B cell (primary cell): ENCODE measurements around the gene ATOSB. TPM values are rescaled to one million over a fixed set of nuclear protein-coding genes. Genes with fewer than 3 reads are reported as not detected.

Experiments used
- ATAC-seq: fragments of 200-7000 bp; cut with Tn5 transposase; one replicate; pipeline ENCODE4 v1.10.0; 2021; ENCODE audit warnings: low read depth, mild to moderate bottlenecking, moderate number of reproducible peaks, moderate library complexity
- CTCF ChIA-PET: fragments of 350-600 bp; sonication (Branson Sonifier 250); formaldehyde crosslinking; loops from one replicate; lab custom pipeline; 2021; ENCODE audit warnings: antibody characterized with exemption, inconsistent platforms; lab: Charles Lee
- POLR2A ChIA-PET: fragments of 350-600 bp; sonication (Branson Sonifier 250); formaldehyde crosslinking; loops from one replicate; lab custom pipeline; 2021; ENCODE audit warnings: antibody characterized with exemption; lab: Charles Lee
- DNase-seq: peaks from one replicate; pipeline ENCODE4 v3.0.0; 2013
- H2AFZ ChIP-seq: 2 replicates; pipeline ENCODE4 v1.6.1; 2012; ENCODE audit warnings: mild to moderate bottlenecking, low read depth, low read length; ENCODE audit not compliant: insufficient read depth, poor library complexity, severe bottlenecking
- H3K27ac ChIP-seq, 2 donors: 1 replicate in 1 of 2; 2 replicates in 1 of 2; pipeline ENCODE4 v1.5.1; 2012 to 2013; ENCODE audit warnings: low read length in 2 of 2, mild to moderate bottlenecking in 2 of 2, moderate library complexity in 1 of 2
- H3K27me3 ChIP-seq, 4 experiments: fragments of 200-600 bp in 1 of 4; sonication (generic) in 1 of 4; replicated peaks in 1 of 4; 1 replicate in 2 of 4; 2 replicates in 2 of 4; pipeline versions ENCODE4 v1.6.1 to v1.7.0; 2013 to 2016; ENCODE audit warnings: low read length in 3 of 4, mild to moderate bottlenecking in 2 of 4, mixed read lengths in 1 of 4, moderate library complexity in 1 of 4; ENCODE audit not compliant: insufficient read depth in 4 of 4, control insufficient read depth in 3 of 4; ENCODE audit errors: control extremely low read depth in 1 of 4
- H3K36me3 ChIP-seq, 2 experiments: replicated peaks in 1 of 2; 1 replicate in 1 of 2; 2 replicates in 1 of 2; pipeline versions ENCODE4 v1.6.1 to v1.7.1; 2013; ENCODE audit warnings: low read length in 1 of 2; ENCODE audit not compliant: insufficient read depth in 2 of 2, control insufficient read depth in 1 of 2; ENCODE audit errors: control extremely low read depth in 1 of 2, extremely low read depth in 1 of 2
- H3K4me1 ChIP-seq, 2 donors: fragments of 200-600 bp in 1 of 2; sonication (generic) in 1 of 2; 1 replicate in 1 of 2; 2 replicates in 1 of 2; pipeline versions ENCODE4 v1.5.1 to v1.6.1; 2013 to 2017; ENCODE audit warnings: low read length in 2 of 2; ENCODE audit not compliant: control insufficient read depth in 2 of 2, insufficient read depth in 2 of 2
- H3K4me2 ChIP-seq: replicated peaks from 2 replicates; pipeline ENCODE3; 2012; ENCODE audit warnings: mild to moderate bottlenecking, low read depth, low read length; ENCODE audit not compliant: poor library complexity, severe bottlenecking
- H3K4me3 ChIP-seq, 5 experiments: fragments of 200-600 bp in 1 of 5; sonication (generic) in 1 of 5; 1 replicate in 3 of 5; 2 replicates in 2 of 5; pipeline versions ENCODE4 v1.5.1 to v1.7.0; 2011 to 2016; ENCODE audit warnings: low read length in 4 of 5, mild to moderate bottlenecking in 4 of 5, low read depth in 2 of 5, control low read depth in 1 of 5, moderate library complexity in 1 of 5; ENCODE audit not compliant: insufficient read depth in 1 of 5; ENCODE audit errors: control extremely low read depth in 1 of 5, extremely low read depth in 1 of 5
- H3K79me2 ChIP-seq: fragments of 200-600 bp; sonication (generic); one replicate; pipeline ENCODE4 v1.6.0; 2016; ENCODE audit warnings: low read length; ENCODE audit not compliant: control insufficient read depth, insufficient read depth
- H3K9ac ChIP-seq: fragments of 200-600 bp; sonication (generic); 2 replicates; pipeline ENCODE4 v1.6.1; 2017; ENCODE audit warnings: mild to moderate bottlenecking, low read length, moderate library complexity
- H3K9me3 ChIP-seq, 3 donors: one replicate each; pipeline versions ENCODE4 v1.6.1 to v1.7.1; 2013; ENCODE audit warnings: low read length in 2 of 3; ENCODE audit not compliant: control insufficient read depth in 2 of 3, insufficient read depth in 1 of 3; ENCODE audit errors: control extremely low read depth in 1 of 3
- H4K20me1 ChIP-seq: 2 replicates; pipeline ENCODE4 v1.6.0; 2012; ENCODE audit warnings: mild to moderate bottlenecking, low read length; ENCODE audit not compliant: insufficient read depth, control insufficient read depth, poor library complexity, severe bottlenecking
- H3K27ac Mint-ChIP-seq: one replicate; pipeline ENCODE4 v1.8.0; 2021; ENCODE audit warnings: mixed read lengths
- H3K27me3 Mint-ChIP-seq: one replicate; pipeline ENCODE4 v1.8.0; 2021; ENCODE audit warnings: mixed read lengths
- H3K4me1 Mint-ChIP-seq: one replicate; pipeline ENCODE4 v1.8.0; 2021; ENCODE audit warnings: mixed read lengths
- H3K4me3 Mint-ChIP-seq: one replicate; pipeline ENCODE4 v1.8.0; 2021; ENCODE audit warnings: mixed read lengths
- H3K9me3 Mint-ChIP-seq: one replicate; pipeline ENCODE4 v1.8.0; 2022; ENCODE audit warnings: mixed read lengths; ENCODE audit not compliant: insufficient read depth
- EZH2 ChIP-seq: IDR thresholded peaks from 2 replicates; pipeline ENCODE4 v1.6.1; 2012; ENCODE audit warnings: borderline replicate concordance, low read depth, mild to moderate bottlenecking, moderate library complexity, low read length; ENCODE audit not compliant: insufficient read depth, poor library complexity, severe bottlenecking
- WGBS: methylation state at CpG from one replicate; pipeline ENCODE4 v1.1.5; 2013; ENCODE audit warnings: missing lambda C conversion rate; ENCODE audit not compliant: insufficient coverage; 5-methylcytosine and 5-hydroxymethylcytosine counted together
- intact Hi-C: fragments of 100-400 bp; cut with micrococcal nuclease; formaldehyde crosslinking; loops from one replicate; pipeline ENCODE4 v1.10.0; 2022
- polyA plus RNA-seq: library from polyadenylated mRNA; depleted of rRNA; stranded (reverse); fragments of >200 nt; gene quantifications from 2 replicates; pipeline ENCODE4 v1.2.3, GENCODE V29; 2012
- total RNA-seq, 2 donors: library from RNA; stranded (reverse); fragments of 120-200 nt in 1 of 2; gene quantifications; 1 replicate in 1 of 2; 2 replicates in 1 of 2; pipeline versions ENCODE4 v1.2.3 to v1.2.4, GENCODE V29; 2013 to 2022
- TF ChIP-seq, protein P1 (sequence below): fragments of 200-600 bp; IDR thresholded peaks from one replicate; pipeline ENCODE4 v1.8.0; 2022; ENCODE audit warnings: antibody characterized with exemption, mild to moderate bottlenecking

ATOSB gene
- total and polyA plus RNA-seq, 2 donors (not counting 1 experiment from before 2014, with no cell fraction given): 6.5 to 9.4 TPM

- peaks cover 16% of the 10 kb centered on the region for H3K79me2 ChIP-seq
- H3K27me3 ChIP-seq: no peaks in the 10 kb centered on the region
- H3K36me3 ChIP-seq: peaks cover 0 to 11% of the 10 kb centered on the region in 2 experiments
- ChIA-PET CTCF (interaction anchor here (0.6 to 2.8 kb wide), 3 partner anchors 10 to 207 kb away, joined by 4 to 9 read pairs (median 4); partner anchors contain the start of gene PIGO), POLR2A (no interaction called here)
- H3K4me3 Mint-ChIP-seq: no peak overlapping the region
- WGBS: 100% methylated on average over 1 of the region's 7 CpGs
- DNase-seq (peak; percentile 6), ATAC-seq (no peak)
- peaks cover 37% of the 10 kb centered on the region for H3K4me1 Mint-ChIP-seq
- H3K4me2 ChIP-seq: no peak overlapping the region
- no peak for TF ChIP-seq EZH2
- TF ChIP-seq, protein P1, sequence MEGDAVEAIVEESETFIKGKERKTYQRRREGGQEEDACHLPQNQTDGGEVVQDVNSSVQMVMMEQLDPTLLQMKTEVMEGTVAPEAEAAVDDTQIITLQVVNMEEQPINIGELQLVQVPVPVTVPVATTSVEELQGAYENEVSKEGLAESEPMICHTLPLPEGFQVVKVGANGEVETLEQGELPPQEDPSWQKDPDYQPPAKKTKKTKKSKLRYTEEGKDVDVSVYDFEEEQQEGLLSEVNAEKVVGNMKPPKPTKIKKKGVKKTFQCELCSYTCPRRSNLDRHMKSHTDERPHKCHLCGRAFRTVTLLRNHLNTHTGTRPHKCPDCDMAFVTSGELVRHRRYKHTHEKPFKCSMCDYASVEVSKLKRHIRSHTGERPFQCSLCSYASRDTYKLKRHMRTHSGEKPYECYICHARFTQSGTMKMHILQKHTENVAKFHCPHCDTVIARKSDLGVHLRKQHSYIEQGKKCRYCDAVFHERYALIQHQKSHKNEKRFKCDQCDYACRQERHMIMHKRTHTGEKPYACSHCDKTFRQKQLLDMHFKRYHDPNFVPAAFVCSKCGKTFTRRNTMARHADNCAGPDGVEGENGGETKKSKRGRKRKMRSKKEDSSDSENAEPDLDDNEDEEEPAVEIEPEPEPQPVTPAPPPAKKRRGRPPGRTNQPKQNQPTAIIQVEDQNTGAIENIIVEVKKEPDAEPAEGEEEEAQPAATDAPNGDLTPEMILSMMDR: no peak
- no peak overlapping the region for H3K9ac ChIP-seq
- H3K27ac Mint-ChIP-seq: no peak overlapping the region
- no peaks in the 10 kb centered on the region for H3K27me3 Mint-ChIP-seq
- intact Hi-C loops: no loop called here
- no peaks in the 10 kb centered on the region for H3K9me3 Mint-ChIP-seq
- no peak overlapping the region for H3K4me3 ChIP-seq
- no peak overlapping the region for H3K27ac ChIP-seq
- peaks cover 18 to 33% of the 10 kb centered on the region in 2 donors for H3K4me1 ChIP-seq
- H3K9me3 ChIP-seq: no peaks in the 10 kb centered on the region
- no peak overlapping the region for H2AFZ ChIP-seq
- no peaks in the 10 kb centered on the region for H4K20me1 ChIP-seq
These were observed 9.3 kb downstream of the ATOSB start for GRCh38 chr9:35106343-35106730.

DNA sequence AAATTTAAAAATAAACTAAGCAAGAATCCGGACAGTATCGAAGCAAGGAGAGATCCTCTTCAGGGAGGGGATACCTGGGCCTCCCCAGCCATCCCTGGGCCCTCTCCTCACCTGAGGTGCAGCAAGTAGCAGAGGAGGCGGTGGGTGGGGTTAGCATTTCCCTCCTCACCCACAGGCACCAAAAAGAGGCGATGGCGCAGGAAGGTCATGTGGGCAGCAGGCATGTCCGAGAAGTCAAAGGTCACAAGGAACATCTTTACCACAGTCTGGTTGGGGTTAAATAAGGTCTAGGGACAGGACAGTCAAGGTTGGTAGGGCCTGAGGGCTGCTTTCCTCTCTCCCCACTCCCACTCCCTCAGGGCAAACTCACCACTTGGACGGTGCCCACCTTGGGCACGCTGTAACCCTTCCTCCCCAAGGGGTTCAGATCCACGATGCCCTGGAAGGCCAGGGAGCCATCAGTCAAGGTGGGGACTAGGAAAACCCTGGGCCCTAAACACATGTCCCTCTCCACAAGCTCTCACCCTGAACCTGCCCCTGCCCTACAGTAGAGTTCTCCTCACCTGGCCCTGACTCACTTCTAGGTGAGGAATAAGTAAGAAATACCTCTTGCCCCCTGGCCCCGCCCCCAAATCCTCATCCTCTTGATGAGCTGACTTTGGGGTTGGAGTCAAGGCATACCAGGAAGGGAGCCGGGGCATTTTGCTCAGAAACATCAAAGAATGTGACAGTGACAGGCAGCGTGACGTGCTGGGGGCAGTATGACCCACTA is 9.9 kb downstream of the ATOSB start:
- POLR2A ChIA-PET: no interaction called here
- no peak overlapping the region for H3K4me2 ChIP-seq
- no peak for ATAC-seq

More for the DNA sequence above, 9.9 kb downstream of the ATOSB start:
- peaks cover 37% of the 10 kb centered on the region for H3K4me1 Mint-ChIP-seq
- Histone ChIP-seq H3K27ac (no peak overlapping the region), H2AFZ (no peak overlapping the region), H3K79me2 (peaks cover 16% of the 10 kb centered on the region), H3K9me3 (no peaks in the 10 kb centered on the region), H3K27me3 (no peaks in the 10 kb centered on the region), H4K20me1 (no peaks in the 10 kb centered on the region), H3K9ac (no peak overlapping the region), H3K4me3 (no peak overlapping the region), H3K36me3 (peaks cover 0 to 17% of the 10 kb centered on the region in 2 experiments), H3K4me1 (peaks cover 14 to 28% of the 10 kb centered on the region in 2 donors)
- intact Hi-C loops: no loop called here
- TF ChIP-seq, protein P1: no peak
- no peaks in the 10 kb centered on the region for H3K9me3 Mint-ChIP-seq
- H3K4me3 Mint-ChIP-seq: no peak overlapping the region
- no peaks in the 10 kb centered on the region for H3K27me3 Mint-ChIP-seq
- CTCF ChIA-PET: interaction anchor here (0.8 to 3.0 kb wide), 6 partner anchors 8 to 498 kb away, joined by 3 to 13 read pairs (median 6); partner anchors contain the start of gene PIGO
- DNase-seq: peak; percentile 9
- H3K27ac Mint-ChIP-seq: no peak overlapping the region
- WGBS: 94% methylated on average over 5 of the region's 13 CpGs
